GM18508 (cell line): Measurements from ENCODE around the gene SPIRE2.
"Not testable (repeated sequence)": the region's sequence is repeated elsewhere in the genome, so short reads cannot be mapped to it uniquely, and the experiment has no call there.

ENCODE experiments used
- ATAC-seq: cut with Tn5 transposase; IDR thresholded peaks from one replicate; pipeline ENCODE4 v1.9.1; 2021; ENCODE audit warnings: moderate number of reproducible peaks; ENCODE audit not compliant: insufficient read depth, unreplicated experiment

SPIRE2 gene, protein sequence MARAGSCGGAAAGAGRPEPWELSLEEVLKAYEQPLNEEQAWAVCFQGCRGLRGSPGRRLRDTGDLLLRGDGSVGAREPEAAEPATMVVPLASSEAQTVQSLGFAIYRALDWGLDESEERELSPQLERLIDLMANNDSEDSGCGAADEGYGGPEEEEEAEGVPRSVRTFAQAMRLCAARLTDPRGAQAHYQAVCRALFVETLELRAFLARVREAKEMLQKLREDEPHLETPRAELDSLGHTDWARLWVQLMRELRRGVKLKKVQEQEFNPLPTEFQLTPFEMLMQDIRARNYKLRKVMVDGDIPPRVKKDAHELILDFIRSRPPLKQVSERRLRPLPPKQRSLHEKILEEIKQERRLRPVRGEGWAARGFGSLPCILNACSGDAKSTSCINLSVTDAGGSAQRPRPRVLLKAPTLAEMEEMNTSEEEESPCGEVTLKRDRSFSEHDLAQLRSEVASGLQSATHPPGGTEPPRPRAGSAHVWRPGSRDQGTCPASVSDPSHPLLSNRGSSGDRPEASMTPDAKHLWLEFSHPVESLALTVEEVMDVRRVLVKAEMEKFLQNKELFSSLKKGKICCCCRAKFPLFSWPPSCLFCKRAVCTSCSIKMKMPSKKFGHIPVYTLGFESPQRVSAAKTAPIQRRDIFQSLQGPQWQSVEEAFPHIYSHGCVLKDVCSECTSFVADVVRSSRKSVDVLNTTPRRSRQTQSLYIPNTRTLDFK

GRCh38 chr16:89828199-89828869, at the start of gene SPIRE2:
Gene SPIRE2 (plus strand): TSS chr16:89828475. CDS start chr16:89828551, 76 bp downstream.
- no peak for ATAC-seq

DNA sequence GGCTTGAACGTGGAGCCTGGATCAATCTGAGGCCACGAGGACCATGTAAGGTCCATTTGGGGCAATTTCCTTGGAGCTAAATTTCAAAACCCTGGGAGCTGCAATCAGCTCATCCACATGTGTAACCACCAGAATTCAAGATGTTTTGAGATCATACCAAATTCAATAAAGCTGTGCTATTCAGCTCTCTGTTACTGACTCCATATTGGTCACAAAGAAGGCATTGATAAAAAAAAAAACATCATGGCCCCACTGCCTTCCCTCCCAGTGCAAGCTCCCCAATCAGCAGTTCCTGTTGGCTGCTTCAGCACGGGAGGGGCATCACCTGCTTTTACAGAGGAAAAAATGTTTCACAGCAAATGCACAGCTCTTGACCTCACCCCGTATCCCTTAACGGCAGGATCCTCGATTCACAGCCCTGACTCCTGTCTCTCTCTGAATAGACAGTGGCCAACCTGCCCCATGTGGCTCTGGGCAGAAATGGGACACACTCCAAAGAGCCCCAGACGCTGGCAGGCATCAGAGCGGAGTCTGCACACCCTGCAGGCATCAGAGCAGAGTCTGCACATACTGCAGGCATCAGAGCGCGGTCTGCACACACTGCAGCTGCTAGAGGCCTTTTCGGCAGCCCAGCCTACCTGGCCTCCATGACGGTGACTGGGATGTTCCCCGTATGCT, 48.9 kb upstream of the SPIRE2 start:
- ATAC-seq: no peak

- ATAC-seq: no peak
These were observed 48.4 kb upstream of the SPIRE2 start for GRCh38 chr16:89779909-89780305.

- ATAC-seq: no peak
These were observed 45.8 kb upstream of the SPIRE2 start for GRCh38 chr16:89782489-89782888.

- not testable (repeated sequence) for ATAC-seq
These were observed 44.3 kb upstream of the SPIRE2 start for GRCh38 chr16:89783952-89784351.

DNA sequence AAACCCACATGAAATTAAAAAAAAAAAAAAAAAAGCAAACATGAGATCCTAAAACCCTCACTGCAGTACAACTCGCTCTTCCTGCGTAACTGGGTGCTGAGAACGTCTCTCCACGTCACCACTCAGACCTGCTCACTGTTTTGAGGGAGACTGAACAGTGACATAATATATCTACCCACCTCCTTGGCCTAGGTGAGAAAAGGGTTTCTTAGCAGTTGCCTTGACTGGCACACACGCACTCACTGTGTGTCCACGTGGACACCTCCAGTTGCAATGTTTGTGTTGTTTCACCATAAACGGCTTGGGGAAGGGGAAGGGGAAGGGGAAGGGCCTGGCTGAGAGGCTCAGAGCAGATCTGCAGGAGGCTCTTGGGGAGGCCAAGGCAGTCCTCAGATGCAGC, 43.9 kb upstream of the SPIRE2 start:
- no peak for ATAC-seq

DNA sequence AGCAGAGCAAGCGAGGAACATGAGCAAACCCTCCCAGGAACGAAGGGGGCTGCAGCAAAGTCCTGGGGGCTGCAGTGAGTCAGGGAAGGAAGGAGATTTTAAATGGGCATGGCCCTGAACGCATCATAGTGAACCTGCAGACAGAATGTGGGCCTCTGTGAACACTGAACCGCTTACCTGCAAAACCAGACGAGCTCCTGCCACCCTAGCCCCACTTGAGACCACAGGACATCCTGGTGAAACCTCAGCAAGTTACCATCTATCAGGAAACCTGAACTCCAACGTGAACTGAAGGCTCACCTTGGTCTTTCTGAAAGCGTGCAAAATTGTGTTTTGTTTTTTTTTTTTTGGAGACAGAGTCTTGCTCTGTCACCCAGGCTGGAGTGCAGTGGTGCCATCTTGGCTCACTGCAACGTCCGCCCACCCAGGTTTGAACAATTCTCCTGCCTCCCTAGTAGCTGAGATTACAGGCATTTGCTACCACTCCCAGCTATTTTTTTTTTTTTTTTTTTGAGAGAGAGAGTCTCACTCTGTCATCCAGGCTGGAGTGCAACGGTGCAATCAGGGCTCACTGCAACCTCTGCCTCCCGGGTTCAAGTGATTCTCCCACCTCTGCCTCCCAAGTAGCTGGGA, 42.6 kb upstream of the SPIRE2 start:
- ATAC-seq: no peak

DNA sequence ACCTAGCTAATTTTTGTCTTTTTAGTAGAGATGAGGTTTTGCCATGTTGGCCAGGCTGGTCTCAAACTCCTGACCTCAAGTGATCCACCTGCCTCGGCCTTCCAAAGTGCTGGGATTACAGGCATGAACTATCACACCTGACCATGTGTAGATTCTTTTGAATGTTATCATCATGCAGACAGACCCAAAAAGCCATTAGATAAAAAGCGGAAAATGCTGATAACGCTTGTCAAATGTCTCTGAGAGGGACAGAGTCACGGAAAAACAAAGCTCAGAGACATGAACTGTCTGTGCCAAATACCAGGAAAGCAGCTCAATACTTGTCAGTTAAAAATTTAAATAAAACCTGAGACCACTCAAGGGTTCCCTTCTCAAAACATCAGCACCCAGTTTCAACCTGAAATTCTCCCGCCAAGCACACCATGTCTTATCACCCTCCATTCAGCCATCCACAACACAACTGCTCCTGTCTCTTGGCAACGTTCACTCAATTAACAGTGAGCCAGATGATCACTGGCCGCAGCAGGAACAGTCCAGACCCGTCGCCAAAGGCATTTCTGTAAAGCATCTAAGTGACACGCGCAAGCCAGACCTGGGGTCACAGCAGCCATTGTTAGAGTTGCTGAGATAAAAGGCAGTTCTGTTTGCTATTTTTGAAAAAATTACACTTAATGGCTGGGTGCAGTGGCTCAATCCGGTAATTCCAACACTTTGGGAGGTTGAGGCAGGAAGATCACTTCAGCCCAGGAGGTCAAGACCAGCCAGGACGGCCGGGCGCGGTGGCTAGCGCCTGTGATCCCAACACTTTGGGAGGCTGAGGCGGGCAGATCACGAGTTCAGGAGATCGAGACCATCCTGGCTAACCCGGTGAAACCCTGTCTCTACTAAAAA, 41.6 kb upstream of the SPIRE2 start:
- ATAC-seq: no peak

DNA sequence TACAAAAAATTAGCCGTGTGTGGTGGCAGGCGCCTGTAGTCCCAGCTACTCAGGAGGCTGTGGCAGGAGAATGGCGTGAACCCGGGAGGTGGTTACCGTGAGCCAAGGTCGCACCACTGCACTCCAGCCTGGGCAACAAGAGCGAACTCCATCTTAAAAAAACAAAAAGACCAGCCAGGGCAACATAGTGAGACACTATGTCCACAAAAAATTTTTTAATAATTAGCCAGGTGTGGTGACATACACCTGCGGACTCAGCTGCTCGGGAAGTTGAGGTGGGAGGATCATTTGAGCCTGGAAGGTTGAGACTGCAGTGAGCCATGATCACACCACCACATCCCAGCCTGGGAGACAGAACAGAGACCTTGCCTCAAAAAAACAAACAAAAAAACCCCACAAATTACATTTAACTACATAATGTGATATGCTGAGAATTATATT, 40.9 kb upstream of the SPIRE2 start:
- ATAC-seq: no peak

GRCh38 chr16:89791278-89791995, 36.8 kb upstream of the SPIRE2 start:
- no peak for ATAC-seq

DNA sequence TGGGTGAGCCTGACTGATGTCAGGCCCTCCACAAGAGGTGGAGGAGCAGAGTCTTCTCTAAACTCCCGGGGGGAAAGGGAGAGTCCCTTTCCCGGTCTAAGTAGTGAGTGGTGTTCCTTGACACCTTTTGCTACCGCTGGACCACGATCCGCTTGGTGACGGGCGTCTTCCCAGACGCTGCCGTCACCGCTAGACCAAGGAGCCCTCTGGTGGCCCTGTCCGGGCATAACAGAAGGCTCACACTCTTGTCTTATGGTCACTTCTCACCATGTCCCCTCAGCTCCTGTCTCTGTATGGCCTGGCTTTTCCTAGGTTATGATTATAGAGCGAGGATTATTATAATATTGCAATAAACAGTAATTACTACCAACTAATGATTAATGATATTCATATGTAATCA, 35.2 kb upstream of the SPIRE2 start:
- not testable (repeated sequence) for ATAC-seq

- no peak for ATAC-seq
These were observed 34.3 kb upstream of the SPIRE2 start for GRCh38 chr16:89793955-89794354.

- ATAC-seq: no peak
These were observed 32.6 kb upstream of the SPIRE2 start for GRCh38 chr16:89795676-89796075.

- ATAC-seq: no peak
These were observed 32.2 kb upstream of the SPIRE2 start for GRCh38 chr16:89796104-89796503.

- ATAC-seq: no peak
These were observed 30.1 kb upstream of the SPIRE2 start for GRCh38 chr16:89798126-89798525.

- ATAC-seq: no peak
These were observed 29.4 kb upstream of the SPIRE2 start for GRCh38 chr16:89798832-89799370.

GRCh38 chr16:89801800-89802199, 26.5 kb upstream of the SPIRE2 start:
- ATAC-seq: no peak
